K562 (cell line): ENCODE data around the gene HIPK2. TPM values are rescaled to one million over a fixed set of nuclear protein-coding genes. Genes with fewer than 3 reads are reported as not detected.
A peak's percentile ranks its signal among the peaks of the same experiment; 100 is the strongest.

Experiments used
- ATAC-seq: fragments of 200-7000 bp; cut with Tn5 transposase; 3 replicates; pipeline ENCODE4 v1.9.1; 2020; ENCODE audit warnings: moderate library complexity
- BruUV-seq: library from RNA; stranded (reverse); fragments of 400-500 nt; replicated peaks from 2 replicates; lab custom pipeline; 2021; lab: Mats Ljungman, UMichigan
- CTCF ChIA-PET: fragments of 300-600 bp; formaldehyde crosslinking; extraction: SDS; loops from one replicate; lab custom pipeline; 2021; ENCODE audit warnings: low intra/inter-chr PET ratio; lab: Yijun Ruan, JAX
- POLR2A ChIA-PET: fragments of 300-600, 350-650 bp; sonication (Branson Sonifier 250); formaldehyde crosslinking; extraction: SDS; loops from one replicate; lab custom pipeline; 2021; ENCODE audit warnings: antibody characterized with exemption, inconsistent platforms; lab: Yijun Ruan, JAX
- DNase-seq, 4 experiments: peaks; one replicate each; pipeline versions ENCODE4 v3.0.0 to v3.0.0-alpha.2; 2011 to 2018; ENCODE audit warnings: low spot score in 3 of 4, mixed read lengths in 3 of 4; ENCODE audit errors: extremely low read depth in 1 of 4
- FAIRE-seq: peaks from 2 replicates; lab custom pipeline; 2011; peaks lifted over from hg19 to GRCh38; lab: Jason Lieb, UNC
- H2AFZ ChIP-seq: 2 replicates; pipeline ENCODE4 v1.6.0; 2011; ENCODE audit warnings: low read depth, low read length, control low read depth, inconsistent platforms
- H3K27ac ChIP-seq: fragments of 200-600 bp; 3 replicates; pipeline ENCODE4 v1.8.0; 2011; ENCODE audit warnings: low read depth, mild to moderate bottlenecking, control low read depth, inconsistent platforms, low read length, moderate library complexity, mixed read lengths; ENCODE audit errors: extremely low read depth
- H3K27me3 ChIP-seq, 2 experiments: fragments of 300-600 bp in 1 of 2; 2 replicates in 1 of 2; 3 replicates in 1 of 2; pipeline versions ENCODE4 v1.6.0 to v1.8.0; 2011; ENCODE audit warnings: inconsistent platforms in 2 of 2, low read length in 2 of 2, mild to moderate bottlenecking in 1 of 2, mixed read lengths in 1 of 2, moderate library complexity in 1 of 2; ENCODE audit not compliant: control insufficient read depth in 2 of 2, insufficient read depth in 2 of 2
- H3K36me3 ChIP-seq: fragments of 300-600 bp; 3 replicates; pipeline ENCODE4 v1.8.0; 2011; ENCODE audit warnings: mild to moderate bottlenecking, low read length, inconsistent platforms; ENCODE audit not compliant: control insufficient read depth, insufficient read depth
- H3K4me1 ChIP-seq, 2 experiments: fragments of 200-600 bp in 1 of 2; replicated peaks in 1 of 2; 2 replicates in 1 of 2; 3 replicates in 1 of 2; pipeline versions ENCODE4 v1.5.1 to v1.8.0; 2011; ENCODE audit warnings: inconsistent platforms in 2 of 2, low read length in 2 of 2, mild to moderate bottlenecking in 1 of 2, mixed read lengths in 1 of 2, moderate library complexity in 1 of 2; ENCODE audit not compliant: control insufficient read depth in 2 of 2, insufficient read depth in 2 of 2
- H3K4me2 ChIP-seq: 2 replicates; pipeline ENCODE4 v1.6.1; 2011; ENCODE audit warnings: low read length, control low read depth, inconsistent platforms, mixed read lengths; ENCODE audit not compliant: insufficient read depth
- H3K4me3 ChIP-seq: fragments of 200-600 bp; sonication (generic), shearing (Covaris generic); 2 replicates; pipeline ENCODE4 v1.5.1; 2016; ENCODE audit warnings: control low read depth, inconsistent platforms
- H3K79me2 ChIP-seq: fragments of 200-600 bp; 3 replicates; pipeline ENCODE4 v1.8.0; 2011; ENCODE audit warnings: low read length, inconsistent platforms; ENCODE audit not compliant: control insufficient read depth, insufficient read depth
- H3K9ac ChIP-seq, 2 experiments: 2 replicates each; pipeline versions ENCODE4 v1.6.0 to v1.6.1; 2011; ENCODE audit warnings: low read depth in 2 of 2, low read length in 2 of 2, control low read depth in 1 of 2, inconsistent platforms in 1 of 2, mild to moderate bottlenecking in 1 of 2, mixed read lengths in 1 of 2; ENCODE audit not compliant: insufficient read depth in 1 of 2
- H3K9me1 ChIP-seq: one replicate; pipeline ENCODE4 v1.6.0; 2011; ENCODE audit warnings: inconsistent platforms, mild to moderate bottlenecking, low read length, moderate library complexity; ENCODE audit not compliant: control insufficient read depth, insufficient read depth
- H3K9me3 ChIP-seq: replicated peaks from 2 replicates; pipeline ENCODE4 v1.5.1; 2011; ENCODE audit warnings: low read depth, low read length, inconsistent platforms; ENCODE audit not compliant: control insufficient read depth, insufficient read depth
- H4K20me1 ChIP-seq: replicated peaks from 2 replicates; pipeline ENCODE4 v1.6.1; 2011; ENCODE audit warnings: low read length, inconsistent platforms, mixed read lengths; ENCODE audit not compliant: control insufficient read depth, insufficient read depth
- BRD9 ChIP-seq: fragments of 450-650 bp; IDR thresholded peaks from 2 replicates; pipeline ENCODE4 v1.6.1; 2018; ENCODE audit warnings: low read depth; ENCODE audit not compliant: partially characterized antibody
- CEBPG ChIP-seq, 3 experiments: fragments of 200-800 bp in 1 of 3; sonication (Bioruptor generic) in 1 of 3; sonication (generic) in 1 of 3; formaldehyde crosslinking in 1 of 3; IDR thresholded peaks in 2 of 3; conservative IDR thresholded peaks in 1 of 3; 2 replicates each; pipeline versions ENCODE4 v1.6.1 to v1.8.0; 2016 to 2022; ENCODE audit warnings: missing compliant biosample characterization in 2 of 3, missing genetic modification characterization in 2 of 3, mild to moderate bottlenecking in 1 of 3, missing genetic modification reagents in 1 of 3
- FOXA3 ChIP-seq, 2 experiments: fragments of 450-650 bp in 1 of 2; sonication (generic) in 1 of 2; formaldehyde crosslinking; IDR thresholded peaks in 1 of 2; conservative IDR thresholded peaks in 1 of 2; 2 replicates each; pipeline versions ENCODE4 v1.4.0 to v1.8.0; 2020 to 2022; ENCODE audit warnings: mild to moderate bottlenecking in 2 of 2, missing genetic modification reagents in 1 of 2
- FOXJ3 ChIP-seq: sonication (generic); formaldehyde crosslinking; IDR thresholded peaks from 2 replicates; pipeline ENCODE4 v1.4.0; 2020; ENCODE audit warnings: mild to moderate bottlenecking, missing genetic modification reagents
- GATAD2A ChIP-seq: fragments of 450-650 bp; IDR thresholded peaks from 2 replicates; pipeline ENCODE4 v1.6.1; 2017
- HDAC2 ChIP-seq: fragments of 450-650 bp; IDR thresholded peaks from 2 replicates; pipeline ENCODE4 v1.6.1; 2016; ENCODE audit warnings: mild to moderate bottlenecking
- POLR2G ChIP-seq: fragments of 200-400 bp; formaldehyde crosslinking; IDR thresholded peaks from 2 replicates; pipeline ENCODE4 v1.6.1; 2017; ENCODE audit warnings: low read depth, mild to moderate bottlenecking, antibody characterized with exemption, low read length, moderate library complexity
- RAD21 ChIP-seq, 2 experiments: fragments of 250-450 bp in 1 of 2; fragments of 450-650 bp in 1 of 2; sonication (Bioruptor Pico) in 1 of 2; formaldehyde crosslinking in 1 of 2; IDR thresholded peaks in 1 of 2; conservative IDR thresholded peaks in 1 of 2; 2 replicates each; pipeline versions ENCODE4 v1.4.0 to v1.8.0; 2020 to 2022; ENCODE audit warnings: mild to moderate bottlenecking in 2 of 2, moderate library complexity in 1 of 2
- SUPT5H ChIP-seq: fragments of 450-650 bp; IDR thresholded peaks from 2 replicates; pipeline ENCODE4 v1.6.1; 2016
- TEAD2 ChIP-seq: fragments of 450-650 bp; IDR thresholded peaks from 2 replicates; pipeline ENCODE4 v1.6.1; 2016; ENCODE audit warnings: missing genetic modification characterization, control low read depth, missing compliant biosample characterization
- ZBTB7A ChIP-seq: IDR thresholded peaks from 2 replicates; pipeline ENCODE4 v1.6.1; 2011; ENCODE audit warnings: low read depth, mild to moderate bottlenecking, low read length, moderate library complexity, borderline replicate concordance; ENCODE audit not compliant: control insufficient read depth
- ZNF311 ChIP-seq: fragments of 250-450 bp; sonication (Bioruptor Pico); IDR thresholded peaks from 2 replicates; pipeline ENCODE4 v1.4.0; 2020; ENCODE audit warnings: mild to moderate bottlenecking, moderate library complexity
- ZNF316 ChIP-seq: fragments of 450-650 bp; IDR thresholded peaks from 2 replicates; pipeline ENCODE4 v1.6.1; 2016
- ZNF512 ChIP-seq: IDR thresholded peaks from 2 replicates; pipeline ENCODE4 v1.6.1; 2016; ENCODE audit warnings: missing genetic modification characterization, missing compliant biosample characterization
- WGBS: fragments of 100-300 bp; shearing (Covaris generic); methylation state at CpG from one replicate; pipeline ENCODE4 v1.1.6; 2016; ENCODE audit warnings: low coverage, mixed read lengths; ENCODE audit not compliant: insufficient coverage; ENCODE audit errors: missing lambda C conversion rate; 5-methylcytosine and 5-hydroxymethylcytosine counted together
- in situ Hi-C: fragments of 300-500 bp; cut with MboI; formaldehyde crosslinking; loops from 4 replicates; pipeline ENCODE4 v1.15.0; 2018; ENCODE audit warnings: inconsistent platforms, mixed read lengths
- intact Hi-C: fragments of 100-400 bp; cut with micrococcal nuclease; formaldehyde crosslinking; loops from 2 replicates; pipeline ENCODE4 v1.14.2; 2022
- polyA plus RNA-seq, 8 experiments: library from polyadenylated mRNA; depleted of rRNA in 4 of 8; stranded (reverse) in 5 of 8; unstranded in 3 of 8; fragments of >200 nt; fragmentation: Nextera tagmentation in 2 of 8; fragmentation: Illumina TruSeq in 1 of 8; extraction: Ambion mirVana in 2 of 8; extraction: Trizol in 1 of 8; gene quantifications; 2 replicates each; pipeline versions ENCODE4 v1.2.1 to v1.2.3, GENCODE V29; 2011 to 2014; ENCODE audit warnings: inconsistent platforms in 1 of 8, missing spikeins in 1 of 8
- total RNA-seq, 7 experiments: library from RNA; depleted of rRNA in 6 of 7; stranded (reverse); fragments of >200 nt in 6 of 7; fragmentation: Illumina TruSeq in 2 of 7; extraction: Trizol in 2 of 7; gene quantifications; 2 replicates each; pipeline versions ENCODE4 v1.2.1 to v1.2.3, GENCODE V29; 2011 to 2021; ENCODE audit warnings: low replicate concordance in 1 of 7
- TF ChIP-seq, protein P1 (sequence below): fragments of 250-450 bp; sonication (Bioruptor Pico); IDR thresholded peaks from 2 replicates; pipeline ENCODE4 v1.8.0; 2021; ENCODE audit warnings: borderline replicate concordance, mild to moderate bottlenecking, moderate library complexity; ENCODE audit not compliant: poor library complexity, severe bottlenecking
- TF ChIP-seq, protein P2 (sequence below): sonication (generic); formaldehyde crosslinking; IDR thresholded peaks from 2 replicates; pipeline ENCODE4 v1.9.0; 2022; ENCODE audit warnings: mild to moderate bottlenecking, missing genetic modification reagents
- TF ChIP-seq, protein P3 (sequence below): sonication (generic); IDR thresholded peaks from 2 replicates; pipeline ENCODE4 v1.6.1; 2016

HIPK2 gene
- total and polyA plus RNA-seq, 9 of the 15 experiments (the other 6 are each of a cell fraction or from before 2014, with no cell fraction given), result 0.69 to 19.8 (median 5.1) TPM

DNA sequence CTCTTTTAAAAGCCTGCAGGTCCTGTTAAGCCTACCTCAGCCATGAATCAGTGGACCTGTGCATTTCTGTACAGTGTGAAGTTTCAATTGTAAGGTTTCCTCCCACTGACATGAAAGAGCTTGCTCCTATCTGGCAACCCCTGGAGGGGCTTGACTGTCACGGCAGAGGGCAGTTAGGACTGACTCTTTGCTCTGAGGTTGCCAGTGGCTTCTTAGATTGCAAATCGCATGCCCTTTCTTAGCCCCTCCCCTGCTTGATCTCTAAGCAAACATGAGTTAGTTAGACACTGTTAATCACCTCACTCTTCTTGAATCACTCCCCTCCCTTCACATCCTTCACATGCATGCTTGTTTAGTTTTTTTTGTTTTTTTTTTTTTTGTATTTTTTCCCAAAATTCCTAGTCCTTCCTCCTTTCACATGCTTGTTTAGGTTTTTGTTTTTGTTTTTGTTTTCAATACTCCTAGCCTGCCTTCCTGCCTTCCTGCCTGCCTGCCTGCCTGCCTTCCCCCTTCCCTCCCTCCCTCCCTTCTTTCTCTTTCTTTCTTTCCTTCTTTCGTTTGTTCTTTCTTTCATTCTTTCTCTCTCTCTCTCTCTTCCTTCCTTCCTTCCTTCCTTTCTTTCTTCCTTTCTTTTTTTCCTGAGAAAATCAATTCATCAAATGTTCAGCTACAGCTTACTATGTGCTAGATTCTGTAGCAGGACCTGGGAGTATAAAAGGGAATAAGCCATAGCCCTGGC, 6.0 kb upstream of the HIPK2 start:
- H2AFZ ChIP-seq, result no peak overlapping the region
- H3K4me2 ChIP-seq, result no peak overlapping the region
- ChIA-PET POLR2A (interaction anchor here (0.6 to 1.7 kb wide), 4 partner anchors 16 to 193 kb away, joined by 3 to 6 read pairs (median 3); no protein-coding TSS in a partner anchor), CTCF (no interaction called here)
- peaks cover 23 to 43% of the 10 kb centered on the region in 2 experiments; a peak in 4 of 5 replicates for H3K27me3 ChIP-seq
- in situ Hi-C loops (no loop called here), intact Hi-C loops (no loop called here)
- peaks cover 0 to 2% of the 10 kb centered on the region in 2 experiments; a peak in 2 of 5 replicates for H3K4me1 ChIP-seq
- no peaks in the 10 kb centered on the region for H3K36me3 ChIP-seq
- 0% methylated on average over 3 of the region's 3 CpGs for WGBS
- no peak overlapping the region for H3K27ac ChIP-seq
- no peaks in the 10 kb centered on the region for H3K9me3 ChIP-seq
- FAIRE-seq (peak; percentile 56), ATAC-seq (peak; percentile 63), DNase-seq (peak in 2 of 4 experiments; percentile 41 to 46)
- BruUV-seq, result no TSS peak
- H3K79me2 ChIP-seq, result no peaks in the 10 kb centered on the region
- no peak overlapping the region for H3K4me3 ChIP-seq
- H3K9ac ChIP-seq, result no peak overlapping the region
- H3K9me1 ChIP-seq, result no peaks in the 10 kb centered on the region
- H4K20me1 ChIP-seq, result no peaks in the 10 kb centered on the region
- TF ChIP-seq BRD9 (no peak), ZNF316 (no peak), POLR2G (no peak), RAD21 (CRISPR knock-in tag; conservative IDR thresholded peaks at IDR 0.05 in 1 of 2, IDR thresholded peaks at IDR 0.05 in 1 of 2) (peak in 1 of 2 experiments; percentile 18; a peak in 1 of 4 replicates), ZNF512 (tag) (peak; percentile 95), CEBPG (CRISPR knock-in tag; IDR thresholded peaks at IDR 0.05) (no peak), CEBPG (tag; conservative IDR thresholded peaks at IDR 0.05 in 1 of 2, IDR thresholded peaks at IDR 0.05 in 1 of 2) (no peak), FOXA3 (CRISPR knock-in tag; conservative IDR thresholded peaks at IDR 0.05 in 1 of 2, IDR thresholded peaks at IDR 0.05 in 1 of 2) (0 out of 4 replicates have a peak, but pooled peaks of 1 of the 2 experiments have one; percentile 26), GATAD2A (no peak), TEAD2 (tag) (no peak), FOXJ3 (CRISPR knock-in tag) (no peak), HDAC2 (no peak), ZNF311 (CRISPR knock-in tag) (no peak), SUPT5H (no peak), ZBTB7A (0 out of 2 replicates have a peak, but pooled peaks have one; percentile 24)
- TF ChIP-seq, protein P1, sequence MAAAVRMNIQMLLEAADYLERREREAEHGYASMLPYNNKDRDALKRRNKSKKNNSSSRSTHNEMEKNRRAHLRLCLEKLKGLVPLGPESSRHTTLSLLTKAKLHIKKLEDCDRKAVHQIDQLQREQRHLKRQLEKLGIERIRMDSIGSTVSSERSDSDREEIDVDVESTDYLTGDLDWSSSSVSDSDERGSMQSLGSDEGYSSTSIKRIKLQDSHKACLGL, result no peak
- TF ChIP-seq, protein P2, sequence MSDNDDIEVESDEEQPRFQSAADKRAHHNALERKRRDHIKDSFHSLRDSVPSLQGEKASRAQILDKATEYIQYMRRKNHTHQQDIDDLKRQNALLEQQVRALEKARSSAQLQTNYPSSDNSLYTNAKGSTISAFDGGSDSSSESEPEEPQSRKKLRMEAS (CRISPR knock-in tag), result no peak
- TF ChIP-seq, protein P3, sequence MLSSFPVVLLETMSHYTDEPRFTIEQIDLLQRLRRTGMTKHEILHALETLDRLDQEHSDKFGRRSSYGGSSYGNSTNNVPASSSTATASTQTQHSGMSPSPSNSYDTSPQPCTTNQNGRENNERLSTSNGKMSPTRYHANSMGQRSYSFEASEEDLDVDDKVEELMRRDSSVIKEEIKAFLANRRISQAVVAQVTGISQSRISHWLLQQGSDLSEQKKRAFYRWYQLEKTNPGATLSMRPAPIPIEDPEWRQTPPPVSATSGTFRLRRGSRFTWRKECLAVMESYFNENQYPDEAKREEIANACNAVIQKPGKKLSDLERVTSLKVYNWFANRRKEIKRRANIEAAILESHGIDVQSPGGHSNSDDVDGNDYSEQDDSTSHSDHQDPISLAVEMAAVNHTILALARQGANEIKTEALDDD, result 0 out of 2 replicates have a peak, but pooled peaks have one; percentile 25
